Activated naive CD4-positive, alpha-beta T cell (primary cell): ENCODE data around the gene TP53BP1.

ENCODE experiments used
- DNase-seq, 4 experiments: peaks; one replicate each; lab custom pipeline; 2025; lab: John Stamatoyannopoulos, UW

TP53BP1 gene

DNA sequence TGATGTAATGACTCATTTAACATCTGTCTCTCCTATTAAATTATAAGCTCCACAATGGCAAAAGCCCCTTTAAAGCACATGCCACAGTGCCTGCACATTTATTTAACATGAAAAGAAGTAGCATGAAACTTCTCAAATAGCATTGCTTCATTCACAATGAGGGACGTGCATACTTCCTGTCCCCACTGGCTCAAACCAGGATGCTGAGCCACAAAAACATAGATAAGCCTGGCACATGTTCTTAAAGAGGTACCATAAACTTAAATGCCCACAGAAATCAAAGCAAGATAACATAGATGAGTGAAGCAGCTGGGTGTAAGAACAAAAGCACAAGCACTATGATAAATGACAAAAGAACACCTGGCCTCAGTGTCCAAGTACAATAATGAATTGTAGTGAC lies 3.8 kb downstream of the TP53BP1 start:
- no peak for DNase-seq

- DNase-seq, result no peak
These were observed 4.2 kb downstream of the TP53BP1 start for GRCh38 chr15:43488790-43489189.

DNA sequence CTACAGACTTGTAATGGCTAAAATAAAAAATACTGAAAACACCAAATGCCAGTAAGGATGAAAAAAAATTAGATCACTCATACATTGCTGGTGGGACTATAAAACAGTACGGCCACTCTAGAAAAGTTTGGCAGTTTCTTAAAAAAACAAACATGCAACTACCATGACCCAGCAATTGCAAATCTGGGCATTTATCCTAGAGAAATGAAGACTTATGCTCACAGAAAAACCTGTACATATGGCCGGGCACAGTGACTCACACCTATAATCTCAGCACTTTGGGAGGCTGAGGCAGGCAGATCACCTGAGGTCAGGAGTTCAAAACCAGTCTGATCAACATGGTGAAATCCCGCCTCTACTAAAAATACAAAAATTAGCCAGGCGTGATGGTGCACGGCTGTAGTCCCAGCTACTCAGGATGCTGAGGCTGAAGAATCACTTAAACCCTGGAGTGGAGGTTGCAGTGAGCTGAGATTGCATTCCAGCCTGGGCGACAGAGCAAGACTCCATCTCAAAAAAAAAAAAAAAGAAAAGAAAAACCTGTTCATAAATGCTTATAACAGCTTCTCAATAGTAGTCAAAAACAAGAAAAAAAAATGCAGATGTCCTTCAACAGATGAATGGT lies 5.6 kb downstream of the TP53BP1 start:
- DNase-seq, result no peak

- DNase-seq, result no peak
These were observed 8.5 kb downstream of the TP53BP1 start for GRCh38 chr15:43484455-43484854.

DNA sequence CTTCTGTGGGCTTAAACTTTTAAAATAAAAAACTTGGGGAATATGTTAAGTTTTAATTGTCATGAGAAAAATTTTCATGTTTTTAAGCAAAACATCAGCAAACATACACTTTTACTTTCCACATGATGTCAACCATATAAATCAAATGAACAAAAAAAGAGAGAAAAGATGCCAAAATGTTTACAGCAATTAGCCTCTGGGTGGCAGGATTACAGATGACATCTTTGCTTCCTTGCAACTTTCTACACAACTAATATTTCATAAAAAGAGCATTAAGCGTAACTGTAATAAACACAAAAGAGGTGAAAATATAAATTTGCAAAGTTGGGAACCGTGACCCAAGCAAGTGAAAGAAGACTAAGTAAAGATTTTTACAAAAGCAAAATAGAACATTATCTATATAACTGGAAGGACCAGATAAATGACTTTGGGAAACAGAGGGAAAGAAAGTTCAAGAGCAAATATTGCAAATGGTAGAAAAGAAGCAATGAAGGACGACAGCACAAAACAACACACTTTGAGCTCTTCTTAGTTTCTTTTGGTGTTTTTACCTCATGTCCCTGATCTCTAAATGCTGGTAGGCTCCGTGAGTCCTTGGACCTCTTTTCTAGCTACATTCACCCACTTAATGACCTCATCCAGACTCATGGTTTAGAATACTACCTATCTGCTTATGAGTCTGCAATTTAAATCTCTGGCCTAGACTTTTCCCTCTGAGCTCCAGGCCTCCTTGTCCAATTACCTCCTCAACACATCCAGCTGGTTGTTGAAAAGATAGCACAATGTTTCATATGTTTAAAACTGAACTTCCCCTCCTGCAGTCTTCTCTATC lies 9.4 kb downstream of the TP53BP1 start:
- DNase-seq, result no peak

- no peak for DNase-seq
These were observed 19.1 kb downstream of the TP53BP1 start for GRCh38 chr15:43473885-43474284.

GRCh38 chr15:43471975-43472374 lies 21.0 kb downstream of the TP53BP1 start:
- no peak for DNase-seq

GRCh38 chr15:43469867-43470266 lies 23.1 kb downstream of the TP53BP1 start:
- no peak for DNase-seq

DNA sequence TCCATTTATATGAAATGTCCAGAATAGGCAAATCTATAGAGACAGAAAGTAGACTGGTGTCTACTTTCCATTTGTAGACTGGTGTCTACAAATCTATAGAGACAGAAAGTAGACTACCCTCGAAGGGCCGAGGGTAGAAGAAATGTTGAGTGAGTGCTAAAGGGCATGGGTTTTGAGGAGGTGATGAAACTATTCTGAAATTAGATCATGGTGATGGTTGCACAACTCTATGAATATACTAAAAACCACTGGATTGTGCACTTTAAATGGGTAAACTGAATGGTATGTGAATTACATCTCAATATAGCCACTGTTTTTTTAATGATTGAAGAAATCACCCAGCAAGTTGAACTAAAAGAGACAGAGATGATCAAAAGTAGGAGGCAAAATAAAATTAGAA lies 27.9 kb downstream of the TP53BP1 start:
- no peak for DNase-seq

DNA sequence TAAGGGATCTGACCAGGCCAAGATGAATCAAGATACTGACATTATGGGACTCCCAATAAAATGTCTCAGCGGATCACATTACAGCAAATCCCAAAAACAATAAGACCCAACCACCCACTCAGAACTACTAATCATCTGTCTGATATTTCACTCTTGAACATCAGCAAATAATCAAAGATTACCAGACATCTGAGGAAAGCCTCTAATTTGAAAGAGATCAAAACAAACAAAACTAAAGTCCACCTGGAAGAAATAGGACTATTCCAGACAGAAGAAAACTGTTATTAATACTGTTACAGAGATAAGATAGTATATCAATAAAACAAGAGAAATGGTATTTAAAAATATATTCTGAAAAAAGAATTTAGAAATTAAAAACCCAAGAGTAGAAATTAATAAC lies 29.0 kb downstream of the TP53BP1 start:
- no peak for DNase-seq

GRCh38 chr15:43463507-43463906 lies 29.4 kb downstream of the TP53BP1 start:
- DNase-seq, result no peak

DNA sequence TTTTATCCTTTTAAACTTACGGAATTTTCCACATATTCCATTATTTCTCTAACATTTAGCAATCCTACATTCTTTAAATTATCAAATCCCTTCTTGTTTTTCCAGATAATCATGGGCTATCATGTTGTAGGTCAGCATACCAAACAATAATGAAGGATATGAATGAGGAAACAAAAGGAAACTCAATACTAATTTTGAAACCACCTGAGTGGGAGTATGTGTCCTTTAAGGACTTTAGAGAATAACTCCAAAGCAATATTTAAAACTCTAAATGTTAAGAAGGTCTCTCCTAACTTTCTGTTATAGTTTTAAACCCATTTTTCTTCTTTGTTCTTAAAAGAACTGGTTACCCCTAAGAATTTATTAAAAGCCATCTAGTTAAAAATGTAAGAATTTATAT lies 43.0 kb downstream of the TP53BP1 start:
- DNase-seq, result no peak

- no peak for DNase-seq
These were observed 46.6 kb downstream of the TP53BP1 start for GRCh38 chr15:43446344-43446743.

GRCh38 chr15:43441316-43441715 lies 51.6 kb downstream of the TP53BP1 start:
- no peak for DNase-seq

DNA sequence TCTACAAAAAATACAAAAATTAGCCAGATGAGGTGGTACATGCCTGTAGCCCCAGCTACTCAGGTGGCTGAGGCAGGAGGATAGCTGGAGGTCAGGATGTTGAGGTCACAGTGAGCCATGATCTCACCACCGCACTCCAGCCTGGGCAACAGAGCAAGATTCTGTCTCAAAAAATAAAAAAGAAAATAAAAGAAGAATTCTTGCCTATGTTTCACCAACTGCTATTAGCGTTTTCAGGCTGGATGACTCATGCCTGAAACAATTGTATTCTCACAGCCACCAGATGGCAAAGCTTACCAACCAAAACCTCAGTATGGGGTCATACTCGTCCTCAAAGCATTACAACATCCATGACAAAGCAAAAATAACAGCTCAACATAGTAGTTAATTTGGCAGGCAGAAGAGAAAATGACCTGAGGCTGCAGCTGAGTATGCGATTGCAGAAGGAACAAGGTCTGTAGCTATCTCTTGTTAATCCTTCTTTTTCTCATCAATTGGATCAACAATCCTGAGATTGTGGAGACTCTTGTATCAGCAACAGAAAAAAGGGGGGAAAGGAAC lies 52.2 kb downstream of the TP53BP1 start:
- no peak for DNase-seq

GRCh38 chr15:43439268-43439667 lies 53.7 kb downstream of the TP53BP1 start:
- no peak for DNase-seq

DNA sequence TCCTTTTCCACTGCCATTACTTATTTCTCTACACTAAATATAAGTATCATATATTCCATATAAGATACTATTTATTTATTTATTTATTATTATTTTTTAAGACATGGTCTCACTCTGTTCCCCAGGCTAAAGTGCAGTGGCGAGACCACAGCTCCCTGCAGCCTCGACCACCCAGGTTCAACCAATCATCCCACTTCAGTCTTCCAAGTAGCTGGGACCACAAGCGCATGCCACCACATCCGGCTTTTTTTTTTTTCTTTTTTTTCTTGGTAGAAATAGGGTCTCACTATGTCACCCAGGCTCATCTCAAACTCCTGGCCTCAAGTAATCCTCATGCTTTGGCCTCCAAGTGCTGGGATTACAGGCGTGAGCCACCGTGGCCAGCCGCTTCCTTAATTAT lies 56.6 kb downstream of the TP53BP1 start:
- no peak for DNase-seq

DNA sequence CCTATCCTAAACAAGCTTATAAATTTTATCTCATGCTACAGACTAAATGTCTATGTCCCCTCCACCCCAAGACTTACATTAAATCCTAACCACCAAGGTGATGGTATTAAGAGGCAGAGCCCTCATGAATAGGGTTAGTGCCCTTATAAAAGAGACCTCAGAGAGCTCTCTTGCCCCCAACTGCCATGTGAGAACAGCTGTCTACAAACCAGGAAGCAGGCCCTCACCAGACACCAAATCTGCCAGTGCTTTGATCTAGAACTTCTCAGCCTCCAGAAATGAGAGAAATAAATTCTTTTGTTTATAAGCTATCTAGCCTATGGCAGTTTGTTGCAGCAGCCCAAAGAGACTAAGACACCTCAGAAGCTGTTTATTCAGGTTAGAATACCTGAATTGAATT lies 58.5 kb downstream of the TP53BP1 start:
- no peak for DNase-seq

DNA sequence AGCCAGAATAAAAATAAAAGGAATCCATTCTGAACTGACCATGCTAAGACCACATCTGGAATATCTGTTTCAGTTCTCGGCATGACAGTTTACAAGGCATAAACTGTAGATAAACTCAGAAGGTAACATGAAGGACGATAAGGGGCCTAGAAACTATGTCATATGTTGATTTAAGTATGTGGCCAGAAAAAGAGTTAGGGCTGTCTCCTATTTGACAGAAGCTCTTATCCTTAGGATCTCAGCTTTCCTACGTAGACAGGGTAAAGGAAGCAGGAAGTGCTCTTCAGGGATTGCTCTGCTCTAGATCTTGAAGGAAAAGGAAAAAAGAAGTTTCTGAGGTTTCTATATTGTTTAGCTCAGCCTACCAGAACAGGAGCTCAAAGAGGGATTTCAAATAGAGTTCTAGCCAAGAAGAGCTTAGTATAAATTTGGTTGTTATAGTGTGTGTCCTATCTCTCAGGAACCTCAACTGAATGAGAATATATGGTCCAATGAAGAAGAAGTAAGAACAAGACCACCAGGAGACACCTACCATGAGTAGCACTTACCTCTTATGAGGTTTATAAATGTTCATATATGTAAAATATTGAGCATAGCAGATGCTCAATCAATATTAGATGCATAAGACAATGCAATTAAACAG lies 59.2 kb downstream of the TP53BP1 start:
- no peak for DNase-seq

- no peak for DNase-seq
These were observed 59.8 kb downstream of the TP53BP1 start for GRCh38 chr15:43433165-43433564.

DNA sequence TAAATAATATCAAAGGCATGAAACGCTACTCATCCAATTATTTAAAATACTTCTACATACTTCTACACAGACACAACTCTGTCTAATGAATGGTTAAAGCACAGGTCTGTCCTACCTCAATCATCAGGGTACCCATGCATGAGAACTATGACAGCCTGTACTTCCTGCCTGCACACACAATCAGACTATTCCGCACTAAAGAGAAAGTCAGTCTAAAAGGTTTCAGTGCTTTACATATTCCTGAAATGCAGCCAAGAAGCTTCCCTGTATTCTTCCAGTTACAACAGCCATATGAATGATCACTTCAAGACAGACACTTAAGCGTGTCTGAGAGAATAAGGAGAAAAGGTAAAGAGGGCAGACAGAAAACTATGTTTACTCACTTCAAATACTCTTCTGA lies 63.3 kb downstream of the TP53BP1 start:
- no peak for DNase-seq

DNA sequence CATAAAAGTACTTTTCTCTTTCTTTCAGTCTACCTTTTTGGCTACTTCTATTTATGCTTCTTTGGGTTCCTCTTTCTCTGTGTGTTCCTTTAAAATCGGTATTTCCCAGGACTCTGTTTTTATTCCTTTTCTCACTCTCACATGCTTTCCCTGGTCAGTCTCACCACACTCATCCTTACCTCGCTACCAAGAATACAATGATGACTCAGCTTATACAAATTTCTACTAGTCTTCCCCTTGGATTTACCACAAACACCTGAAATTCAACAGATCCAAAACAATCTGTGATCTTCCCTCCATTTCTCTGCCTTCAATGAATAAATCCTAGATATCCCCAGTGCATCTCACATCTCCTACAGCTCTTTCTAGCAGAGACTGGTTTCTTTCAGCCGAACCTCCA lies 69.2 kb downstream of the TP53BP1 start:
- DNase-seq, result no peak

GRCh38 chr15:43420876-43421275 lies 72.1 kb downstream of the TP53BP1 start:
- no peak for DNase-seq
